ENCODE measurements around the gene MSMB. TPM values are rescaled to one million over a fixed set of nuclear protein-coding genes. Genes with fewer than 3 reads are reported as not detected.

The MSMB gene
- total RNA-seq, 1 donor from 2014 or later, result not detected

DNA sequence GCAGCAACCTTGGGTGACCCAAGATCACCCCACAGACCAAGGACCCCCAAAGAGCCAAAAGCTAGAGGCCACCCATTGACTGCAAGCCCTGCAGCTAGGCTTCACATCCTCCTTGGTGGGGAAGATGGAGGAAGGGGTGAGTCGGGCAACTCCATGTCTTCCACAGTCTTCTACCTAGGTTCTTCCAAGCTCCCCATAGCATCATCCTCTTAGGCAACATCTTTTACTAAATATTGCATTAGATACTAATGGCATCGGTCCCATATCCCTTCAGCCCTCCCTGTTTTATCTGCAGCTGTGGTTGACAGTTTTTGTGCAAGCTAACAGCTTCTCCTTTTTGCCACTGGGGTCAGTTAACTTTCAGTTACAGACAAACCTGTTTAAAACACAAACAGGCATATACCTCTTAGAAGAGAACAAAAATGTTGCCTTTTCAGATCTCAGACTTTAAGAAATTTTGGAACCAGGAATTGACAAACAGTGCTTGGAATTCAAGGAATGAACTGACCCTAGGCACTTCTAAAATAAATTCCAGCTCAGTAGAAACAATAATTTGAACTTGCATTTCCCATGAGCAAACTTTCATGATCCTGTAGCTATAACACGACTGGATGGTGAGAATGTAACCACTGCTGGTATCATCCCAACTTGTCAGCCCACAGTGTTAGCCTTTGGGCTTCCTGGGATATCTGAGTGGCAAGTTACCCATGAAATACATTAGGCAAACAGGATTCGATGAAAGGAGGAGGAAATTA, 33.9 kb upstream of the MSMB start:
- Histone ChIP-seq H3K9me3 (ENCODE audit: low read depth) (no peaks in the 10 kb centered on the region), H3K36me3 (no peaks in the 10 kb centered on the region), H3K79me2 (ENCODE audit: low read depth) (no peaks in the 10 kb centered on the region), H3K27ac (no peak overlapping the region), H2AFZ (replicated peaks) (no peak overlapping the region), H3K27me3 (no peaks in the 10 kb centered on the region), H3K9ac (no peak overlapping the region), H3F3A (ENCODE audit: low read depth) (no peaks in the 10 kb centered on the region), H3K4me1 (no peaks in the 10 kb centered on the region), H3K4me2 (no peak overlapping the region), H3K4me3 (no peak overlapping the region), H4K20me1 (ENCODE audit: low read depth) (no peaks in the 10 kb centered on the region)
- no peak overlapping the region for H3K4me3 Mint-ChIP-seq
- H3K9me3 Mint-ChIP-seq, result peaks cover 10% of the 10 kb centered on the region
- DNase-seq (ENCODE audit: low spot score), result no peak
- H3K36me3 Mint-ChIP-seq, result no peaks in the 10 kb centered on the region
- H3K4me1 Mint-ChIP-seq, result no peaks in the 10 kb centered on the region
- TF ChIP-seq, protein P1, sequence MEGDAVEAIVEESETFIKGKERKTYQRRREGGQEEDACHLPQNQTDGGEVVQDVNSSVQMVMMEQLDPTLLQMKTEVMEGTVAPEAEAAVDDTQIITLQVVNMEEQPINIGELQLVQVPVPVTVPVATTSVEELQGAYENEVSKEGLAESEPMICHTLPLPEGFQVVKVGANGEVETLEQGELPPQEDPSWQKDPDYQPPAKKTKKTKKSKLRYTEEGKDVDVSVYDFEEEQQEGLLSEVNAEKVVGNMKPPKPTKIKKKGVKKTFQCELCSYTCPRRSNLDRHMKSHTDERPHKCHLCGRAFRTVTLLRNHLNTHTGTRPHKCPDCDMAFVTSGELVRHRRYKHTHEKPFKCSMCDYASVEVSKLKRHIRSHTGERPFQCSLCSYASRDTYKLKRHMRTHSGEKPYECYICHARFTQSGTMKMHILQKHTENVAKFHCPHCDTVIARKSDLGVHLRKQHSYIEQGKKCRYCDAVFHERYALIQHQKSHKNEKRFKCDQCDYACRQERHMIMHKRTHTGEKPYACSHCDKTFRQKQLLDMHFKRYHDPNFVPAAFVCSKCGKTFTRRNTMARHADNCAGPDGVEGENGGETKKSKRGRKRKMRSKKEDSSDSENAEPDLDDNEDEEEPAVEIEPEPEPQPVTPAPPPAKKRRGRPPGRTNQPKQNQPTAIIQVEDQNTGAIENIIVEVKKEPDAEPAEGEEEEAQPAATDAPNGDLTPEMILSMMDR (IDR thresholded peaks at IDR 0.05), result no peak
- TF ChIP-seq EZH2 (IDR thresholded peaks at IDR 0.05) (no peak), EZH2phosphoT487 (IDR thresholded peaks at IDR 0.05) (no peak)
- H3K27me3 Mint-ChIP-seq (ENCODE audit: insufficient read depth, low read depth), result peaks cover 5% of the 10 kb centered on the region
- no peak overlapping the region for H3K27ac Mint-ChIP-seq

DNA sequence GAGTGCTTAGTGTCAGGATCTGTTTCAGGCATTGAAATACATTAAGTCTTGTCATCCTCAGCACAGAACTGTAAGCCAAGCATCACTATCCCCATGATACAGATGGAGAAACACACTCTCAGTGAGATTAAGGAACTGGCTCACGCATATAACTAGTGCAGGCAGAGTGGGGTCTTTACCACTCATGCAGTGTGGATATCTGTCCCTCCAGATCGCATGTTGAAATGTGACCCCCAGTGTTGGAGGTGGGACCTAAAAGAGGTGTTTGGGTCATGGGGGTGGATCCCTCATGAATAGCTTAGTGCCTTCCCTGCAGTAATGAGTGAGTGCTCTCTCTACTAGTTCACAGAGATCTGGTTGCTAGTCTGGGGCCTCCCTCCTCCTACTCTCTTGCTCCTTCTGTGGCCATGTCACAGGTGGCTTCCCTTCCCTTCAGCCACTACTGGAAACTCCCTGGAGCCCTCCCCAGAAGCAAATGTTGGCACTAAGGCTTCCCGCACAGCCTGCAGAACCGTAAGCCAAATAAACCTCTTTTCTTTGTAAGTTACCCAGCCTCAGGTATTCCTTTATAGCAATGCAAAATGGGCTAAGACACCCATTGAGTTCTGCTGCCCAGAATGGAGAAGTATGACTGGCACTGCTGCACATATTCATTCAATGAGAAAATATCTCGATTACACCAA, 31.8 kb upstream of the MSMB start:
- no peaks in the 10 kb centered on the region for H3K36me3 ChIP-seq
- no peak overlapping the region for H3K4me3 ChIP-seq
- no peaks in the 10 kb centered on the region for H3K9me3 ChIP-seq (ENCODE audit: low read depth)
- H3K4me1 ChIP-seq, result no peaks in the 10 kb centered on the region
- H3K9ac ChIP-seq, result no peak overlapping the region
- H3F3A ChIP-seq (ENCODE audit: low read depth), result no peaks in the 10 kb centered on the region
- H3K4me2 ChIP-seq, result no peak overlapping the region
- no peaks in the 10 kb centered on the region for H3K79me2 ChIP-seq (ENCODE audit: low read depth)
- no peaks in the 10 kb centered on the region for H4K20me1 ChIP-seq (ENCODE audit: low read depth)
- no peaks in the 10 kb centered on the region for H3K36me3 Mint-ChIP-seq
- H3K27ac Mint-ChIP-seq, result no peak overlapping the region
- H3K27ac ChIP-seq, result no peak overlapping the region
- H3K4me1 Mint-ChIP-seq, result no peaks in the 10 kb centered on the region
- no peaks in the 10 kb centered on the region for H3K27me3 ChIP-seq
- DNase-seq (ENCODE audit: low spot score), result no peak
- no peak overlapping the region for H3K4me3 Mint-ChIP-seq
- TF ChIP-seq EZH2 (IDR thresholded peaks at IDR 0.05) (no peak), EZH2phosphoT487 (IDR thresholded peaks at IDR 0.05) (no peak)
- TF ChIP-seq, protein P1 (IDR thresholded peaks at IDR 0.05), result no peak
- no peak overlapping the region for H2AFZ ChIP-seq (replicated peaks)
- peaks cover 12% of the 10 kb centered on the region for H3K9me3 Mint-ChIP-seq
- H3K27me3 Mint-ChIP-seq (ENCODE audit: insufficient read depth, low read depth), result peaks cover 5% of the 10 kb centered on the region

DNA sequence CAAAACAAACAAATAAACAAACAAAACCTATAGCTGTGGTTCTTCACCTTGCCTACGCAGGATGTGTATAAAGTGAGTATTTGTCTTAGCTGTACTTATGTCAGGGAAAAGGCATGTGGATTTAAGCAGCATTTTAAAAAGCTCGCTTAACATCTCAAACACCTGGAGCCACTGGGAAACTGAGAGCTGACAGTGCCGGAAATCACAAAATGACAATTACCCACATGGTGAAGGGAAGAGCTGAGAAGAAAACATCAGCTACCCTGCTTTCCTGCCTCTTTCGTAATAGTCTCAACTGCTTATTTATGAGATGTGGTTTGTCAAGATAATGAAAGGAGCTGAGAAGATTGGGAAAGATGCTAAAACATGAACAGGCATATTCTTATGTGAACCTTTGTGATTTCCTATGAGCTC, 31.1 kb upstream of the MSMB start:
- peaks cover 6% of the 10 kb centered on the region for H3K9me3 Mint-ChIP-seq
- no peaks in the 10 kb centered on the region for H3K4me1 Mint-ChIP-seq
- H3K79me2 ChIP-seq (ENCODE audit: low read depth), result no peaks in the 10 kb centered on the region
- H3K4me3 Mint-ChIP-seq, result no peak overlapping the region
- no peak for DNase-seq (ENCODE audit: low spot score)
- no peaks in the 10 kb centered on the region for H3K36me3 Mint-ChIP-seq
- TF ChIP-seq EZH2 (IDR thresholded peaks at IDR 0.05) (no peak), EZH2phosphoT487 (IDR thresholded peaks at IDR 0.05) (no peak)
- TF ChIP-seq, protein P1 (IDR thresholded peaks at IDR 0.05), result no peak
- H3K9me3 ChIP-seq (ENCODE audit: low read depth), result no peaks in the 10 kb centered on the region
- no peak overlapping the region for H3K27ac Mint-ChIP-seq
- H3K27me3 Mint-ChIP-seq (ENCODE audit: insufficient read depth, low read depth), result peaks cover 4% of the 10 kb centered on the region
- H3K9ac ChIP-seq, result no peak overlapping the region
- H3F3A ChIP-seq (ENCODE audit: low read depth), result no peaks in the 10 kb centered on the region
- no peaks in the 10 kb centered on the region for H4K20me1 ChIP-seq (ENCODE audit: low read depth)
- H2AFZ ChIP-seq (replicated peaks), result no peak overlapping the region
- H3K36me3 ChIP-seq, result no peaks in the 10 kb centered on the region
- H3K4me1 ChIP-seq, result no peaks in the 10 kb centered on the region
- H3K4me2 ChIP-seq, result no peak overlapping the region
- no peaks in the 10 kb centered on the region for H3K27me3 ChIP-seq
- H3K27ac ChIP-seq, result no peak overlapping the region
- no peak overlapping the region for H3K4me3 ChIP-seq
